ENCODE data around the gene ADGRL3.
"Not testable (repeated sequence)": the region's sequence is repeated elsewhere in the genome, so short reads cannot be mapped to it uniquely, and the experiment has no call there.

ADGRL3 gene

DNA sequence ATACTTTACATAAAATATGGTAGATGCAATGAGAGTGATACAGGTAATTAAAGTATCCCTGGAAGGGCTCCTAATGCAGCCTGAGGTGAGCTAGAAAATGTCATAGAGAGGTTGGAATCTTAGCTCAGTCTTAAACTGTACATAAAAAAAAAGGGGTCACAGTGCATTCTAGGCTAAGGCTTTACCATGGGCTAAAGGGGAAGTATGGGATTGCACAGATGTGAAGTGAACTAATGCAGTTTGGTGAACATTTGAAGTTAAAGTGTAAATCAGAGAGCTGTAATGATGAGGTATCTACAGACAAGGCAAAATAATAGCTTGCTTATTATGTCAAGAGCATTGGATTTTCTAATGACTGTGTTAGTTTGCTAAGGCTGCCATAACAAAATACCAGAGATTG, 405.9 kb downstream of the ADGRL3 start:
- no peaks in the 10 kb centered on the region for H3K36me3 ChIP-seq (ENCODE audit: control insufficient read depth, insufficient read depth, low read length)
- no peak overlapping the region for H3K27ac ChIP-seq (ENCODE audit: low read depth, low read length, severe bottlenecking)
- H3K4me1 ChIP-seq (ENCODE audit: control insufficient read depth, insufficient read depth, low read length, poor library complexity, severe bottlenecking): no peaks in the 10 kb centered on the region
- H3K4me3 ChIP-seq (ENCODE audit: extremely low read depth, insufficient read depth, low read length, poor library complexity, severe bottlenecking): no peak overlapping the region
- no peaks in the 10 kb centered on the region for H3K9me3 ChIP-seq (ENCODE audit: control insufficient read depth, low read length)

DNA sequence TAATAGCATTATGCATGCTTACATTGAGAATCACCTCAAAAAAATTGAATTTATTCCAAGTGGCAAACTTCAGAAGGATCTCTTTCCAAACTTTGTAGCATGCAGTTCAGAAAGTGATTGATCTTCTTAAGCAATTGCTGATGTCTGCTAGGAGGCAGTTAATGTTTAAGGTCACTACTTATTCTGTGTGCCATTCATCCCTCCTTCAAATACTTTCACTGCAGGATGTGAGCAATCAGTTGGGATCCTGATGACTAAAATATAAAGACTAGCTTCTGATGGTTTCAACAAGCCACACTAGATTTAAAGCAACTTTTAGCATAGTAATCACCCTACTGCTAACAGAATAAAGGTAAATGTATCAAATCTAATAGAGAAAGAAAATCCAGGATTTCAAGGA, 414.1 kb downstream of the ADGRL3 start:
- Histone ChIP-seq H3K27ac (ENCODE audit: low read depth, low read length, severe bottlenecking) (no peak overlapping the region), H3K36me3 (ENCODE audit: control insufficient read depth, insufficient read depth, low read length) (no peaks in the 10 kb centered on the region), H3K9me3 (ENCODE audit: control insufficient read depth, low read length) (no peaks in the 10 kb centered on the region), H3K4me1 (ENCODE audit: control insufficient read depth, insufficient read depth, low read length, poor library complexity, severe bottlenecking) (peaks cover 3% of the 10 kb centered on the region), H3K4me3 (ENCODE audit: extremely low read depth, insufficient read depth, low read length, poor library complexity, severe bottlenecking) (no peak overlapping the region)

DNA sequence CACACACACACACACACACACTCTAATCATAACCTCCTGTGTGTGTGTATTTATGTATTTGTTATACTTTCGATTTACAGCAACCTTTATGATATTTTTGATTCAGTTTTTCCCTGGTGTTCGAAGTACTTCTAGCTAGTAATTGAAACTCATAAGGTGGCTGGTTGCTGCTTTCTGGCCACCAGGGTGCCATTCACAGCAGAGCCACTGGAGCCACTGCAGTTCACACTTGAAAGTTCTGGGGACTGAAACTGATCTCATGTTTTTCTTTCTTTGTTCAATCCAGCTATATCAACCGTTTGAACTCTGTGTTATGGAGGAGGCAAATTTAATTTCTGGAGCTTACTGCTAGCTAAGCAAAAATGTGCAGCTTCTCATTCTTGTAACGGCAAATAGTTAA, 419.4 kb downstream of the ADGRL3 start:
- WGBS, 2 experiments (ENCODE audit: insufficient coverage in 2 of 2): 83 to 100% methylated on average over 1 to 2 of the region's 4 CpGs
- H3K4me3 ChIP-seq (ENCODE audit: extremely low read depth, insufficient read depth, low read length, poor library complexity, severe bottlenecking): no peak overlapping the region
- no peaks in the 10 kb centered on the region for H3K36me3 ChIP-seq (ENCODE audit: control insufficient read depth, insufficient read depth, low read length)
- no peak overlapping the region for H3K27ac ChIP-seq (ENCODE audit: low read depth, low read length, severe bottlenecking)
- peaks cover under 1% of the 10 kb centered on the region for H3K4me1 ChIP-seq (ENCODE audit: control insufficient read depth, insufficient read depth, low read length, poor library complexity, severe bottlenecking)
- no peaks in the 10 kb centered on the region for H3K9me3 ChIP-seq (ENCODE audit: control insufficient read depth, low read length)

DNA sequence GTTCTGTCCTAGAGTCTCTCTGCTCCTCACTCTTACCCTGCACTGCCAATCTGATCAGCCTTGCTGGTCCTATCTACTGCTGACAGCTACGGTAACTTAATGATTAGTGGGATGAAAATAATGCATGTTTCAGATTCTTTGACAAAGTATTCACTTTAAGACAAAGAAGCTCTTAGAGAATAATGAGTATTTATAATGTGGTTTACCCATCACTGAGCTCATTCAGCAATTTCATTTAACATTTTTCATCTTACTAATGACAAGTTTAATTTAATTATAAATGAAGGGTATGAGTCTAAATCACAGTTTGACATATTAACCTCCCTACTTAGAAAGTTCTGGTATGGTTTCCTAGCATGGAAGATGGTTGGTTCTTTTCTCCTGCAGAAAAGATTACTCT, 428.2 kb downstream of the ADGRL3 start:
- H3K27ac ChIP-seq (ENCODE audit: low read depth, low read length, severe bottlenecking): no peak overlapping the region
- WGBS, 2 experiments (ENCODE audit: insufficient coverage in 2 of 2): no CpG with 5 or more reads among the region's 1 CpG
- H3K9me3 ChIP-seq (ENCODE audit: control insufficient read depth, low read length): no peaks in the 10 kb centered on the region
- no peak overlapping the region for H3K4me3 ChIP-seq (ENCODE audit: extremely low read depth, insufficient read depth, low read length, poor library complexity, severe bottlenecking)
- no peaks in the 10 kb centered on the region for H3K4me1 ChIP-seq (ENCODE audit: control insufficient read depth, insufficient read depth, low read length, poor library complexity, severe bottlenecking)
- no peaks in the 10 kb centered on the region for H3K36me3 ChIP-seq (ENCODE audit: control insufficient read depth, insufficient read depth, low read length)

- H3K27ac ChIP-seq (ENCODE audit: low read depth, low read length, severe bottlenecking): no peak overlapping the region
- no peak overlapping the region for H3K4me3 ChIP-seq (ENCODE audit: extremely low read depth, insufficient read depth, low read length, poor library complexity, severe bottlenecking)
- H3K9me3 ChIP-seq (ENCODE audit: control insufficient read depth, low read length): no peaks in the 10 kb centered on the region
- no peaks in the 10 kb centered on the region for H3K4me1 ChIP-seq (ENCODE audit: control insufficient read depth, insufficient read depth, low read length, poor library complexity, severe bottlenecking)
- no peaks in the 10 kb centered on the region for H3K36me3 ChIP-seq (ENCODE audit: control insufficient read depth, insufficient read depth, low read length)
- WGBS, 2 experiments (ENCODE audit: insufficient coverage in 2 of 2): no CpG with 5 or more reads among the region's 1 CpG
Measured at GRCh38 chr4:61628727-61629126, 428.6 kb downstream of the ADGRL3 start.

GRCh38 chr4:61630548-61630947, 430.4 kb downstream of the ADGRL3 start:
- Histone ChIP-seq H3K4me3 (ENCODE audit: extremely low read depth, insufficient read depth, low read length, poor library complexity, severe bottlenecking) (no peak overlapping the region), H3K27ac (ENCODE audit: low read depth, low read length, severe bottlenecking) (no peak overlapping the region), H3K4me1 (ENCODE audit: control insufficient read depth, insufficient read depth, low read length, poor library complexity, severe bottlenecking) (no peaks in the 10 kb centered on the region), H3K9me3 (ENCODE audit: control insufficient read depth, low read length) (no peaks in the 10 kb centered on the region), H3K36me3 (ENCODE audit: control insufficient read depth, insufficient read depth, low read length) (no peaks in the 10 kb centered on the region)
- WGBS, 2 experiments (ENCODE audit: insufficient coverage in 2 of 2): 67% methylated on average over 1 of the region's 2 CpGs; no CpG with 5 or more reads in 1 of the 2 experiments

GRCh38 chr4:61638591-61638990, 438.5 kb downstream of the ADGRL3 start:
- no CpG with 5 or more reads among the region's 1 CpG for WGBS, 2 experiments (ENCODE audit: insufficient coverage in 2 of 2)

DNA sequence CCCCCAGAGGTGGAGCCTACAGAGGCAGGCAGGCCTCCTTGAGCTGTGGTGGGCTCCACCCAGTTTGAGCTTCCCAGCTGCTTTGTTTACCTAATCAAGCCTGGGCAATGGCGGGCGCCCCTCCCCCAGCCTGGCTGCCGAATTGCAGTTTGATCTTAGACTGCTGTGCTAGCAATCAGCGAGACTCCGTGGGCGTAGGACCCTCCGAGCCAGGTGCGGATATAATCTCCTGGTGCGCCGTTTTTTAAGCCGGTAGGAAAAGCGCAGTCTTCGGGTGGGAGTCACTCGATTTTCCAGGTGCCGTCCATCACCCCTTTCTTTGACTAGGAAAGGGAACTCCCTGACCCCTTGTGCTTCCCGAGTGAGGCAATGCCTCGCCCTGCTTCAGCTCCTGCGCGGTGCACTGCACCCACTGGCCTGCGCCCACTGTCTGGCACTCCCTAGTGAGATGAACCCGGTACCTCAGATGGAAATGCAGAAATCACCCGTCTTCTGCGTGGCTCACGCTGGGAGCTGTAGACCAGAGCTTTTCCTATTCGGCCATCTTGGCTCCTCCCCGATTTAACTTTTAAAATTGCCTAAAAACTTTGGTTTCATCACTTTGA, 446.7 kb downstream of the ADGRL3 start:
- H3K27ac ChIP-seq (ENCODE audit: low read depth, low read length, severe bottlenecking); H3K9me3 ChIP-seq (ENCODE audit: control insufficient read depth, low read length); H3K4me3 ChIP-seq (ENCODE audit: extremely low read depth, insufficient read depth, low read length, poor library complexity, severe bottlenecking); H3K4me1 ChIP-seq (ENCODE audit: control insufficient read depth, insufficient read depth, low read length, poor library complexity, severe bottlenecking); H3K36me3 ChIP-seq (ENCODE audit: control insufficient read depth, insufficient read depth, low read length): not testable (repeated sequence)
- 88% methylated on average over 24 of the region's 26 CpGs for WGBS, 2 experiments (ENCODE audit: insufficient coverage in 2 of 2)

More at GRCh38 chr4:61638591-61638990, 438.5 kb downstream of the ADGRL3 start:
- H3K4me3 ChIP-seq (ENCODE audit: extremely low read depth, insufficient read depth, low read length, poor library complexity, severe bottlenecking): no peak overlapping the region
- H3K36me3 ChIP-seq (ENCODE audit: control insufficient read depth, insufficient read depth, low read length): no peaks in the 10 kb centered on the region
- no peaks in the 10 kb centered on the region for H3K9me3 ChIP-seq (ENCODE audit: control insufficient read depth, low read length)
- H3K27ac ChIP-seq (ENCODE audit: low read depth, low read length, severe bottlenecking): no peak overlapping the region
- H3K4me1 ChIP-seq (ENCODE audit: control insufficient read depth, insufficient read depth, low read length, poor library complexity, severe bottlenecking): no peaks in the 10 kb centered on the region

DNA sequence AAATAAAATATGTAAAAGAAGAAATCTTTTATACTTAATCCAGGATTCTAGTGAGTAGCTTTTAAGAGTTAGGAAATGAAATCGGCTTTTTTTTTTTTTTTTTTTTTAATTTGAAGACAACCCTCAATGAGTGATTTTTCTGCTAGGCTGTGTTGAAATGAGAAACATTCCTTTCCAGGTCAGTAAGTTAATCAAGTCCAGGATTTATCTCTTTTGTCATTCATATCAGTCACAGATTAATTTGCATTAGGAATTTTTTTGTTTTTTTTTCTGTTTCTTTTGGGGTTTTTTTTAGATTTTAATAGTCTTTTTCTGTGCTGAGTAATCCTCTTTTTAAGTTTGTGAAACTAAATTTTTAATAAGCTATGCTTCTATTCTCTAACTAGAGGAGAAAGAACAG, 448.1 kb downstream of the ADGRL3 start:
- no peak overlapping the region for H3K27ac ChIP-seq (ENCODE audit: low read depth, low read length, severe bottlenecking)
- H3K9me3 ChIP-seq (ENCODE audit: control insufficient read depth, low read length): no peaks in the 10 kb centered on the region
- no CpG with 5 or more reads among the region's 1 CpG for WGBS, 2 experiments (ENCODE audit: insufficient coverage in 2 of 2)
- H3K36me3 ChIP-seq (ENCODE audit: control insufficient read depth, insufficient read depth, low read length): no peaks in the 10 kb centered on the region
- H3K4me1 ChIP-seq (ENCODE audit: control insufficient read depth, insufficient read depth, low read length, poor library complexity, severe bottlenecking): no peaks in the 10 kb centered on the region
- no peak overlapping the region for H3K4me3 ChIP-seq (ENCODE audit: extremely low read depth, insufficient read depth, low read length, poor library complexity, severe bottlenecking)

DNA sequence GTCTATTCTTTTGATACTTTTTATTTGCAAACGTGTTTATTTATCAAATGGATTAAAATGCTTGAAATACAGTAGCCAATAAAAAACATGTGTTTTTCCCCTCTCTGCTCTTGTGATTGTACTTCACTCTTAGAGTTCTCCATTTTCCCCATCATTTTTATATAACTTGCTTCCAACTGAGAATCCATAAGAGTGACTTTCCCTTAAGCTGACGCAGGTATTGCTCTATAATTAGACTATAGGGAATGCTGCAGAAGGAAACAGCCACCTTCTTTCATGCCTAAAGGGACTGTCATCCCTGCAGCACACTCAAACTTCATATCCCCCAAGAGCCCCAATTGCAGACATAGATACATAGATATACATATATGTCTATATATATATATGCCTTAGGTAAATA, 456.9 kb downstream of the ADGRL3 start:
- H3K36me3 ChIP-seq (ENCODE audit: control insufficient read depth, insufficient read depth, low read length): no peaks in the 10 kb centered on the region
- H3K9me3 ChIP-seq (ENCODE audit: control insufficient read depth, low read length): no peaks in the 10 kb centered on the region
- H3K4me3 ChIP-seq (ENCODE audit: extremely low read depth, insufficient read depth, low read length, poor library complexity, severe bottlenecking): no peak overlapping the region
- no peaks in the 10 kb centered on the region for H3K4me1 ChIP-seq (ENCODE audit: control insufficient read depth, insufficient read depth, low read length, poor library complexity, severe bottlenecking)
- H3K27ac ChIP-seq (ENCODE audit: low read depth, low read length, severe bottlenecking): no peak overlapping the region
- no CpG with 5 or more reads among the region's 2 CpGs for WGBS, 2 experiments (ENCODE audit: insufficient coverage in 2 of 2)

DNA sequence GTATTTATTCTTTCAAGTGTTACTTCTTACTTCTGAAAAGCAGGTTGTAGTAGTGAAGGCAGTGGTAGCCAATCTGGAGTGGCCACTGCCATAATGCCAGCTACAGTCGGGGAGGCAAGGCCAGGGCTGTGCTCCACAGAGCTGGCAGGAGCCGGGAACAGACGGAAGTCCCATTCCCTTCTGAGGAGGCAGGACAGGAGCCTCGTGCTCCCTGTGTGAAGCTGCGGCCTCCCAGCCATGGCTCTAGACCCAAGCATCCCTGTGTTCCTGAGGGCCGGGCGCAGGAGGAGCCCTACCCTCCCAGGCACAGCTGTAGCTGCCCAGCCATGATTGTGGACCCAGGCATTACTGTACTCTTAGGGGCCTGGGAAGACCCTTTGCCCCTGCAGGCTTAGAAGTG, 461.8 kb downstream of the ADGRL3 start:
- peaks cover 9% of the 10 kb centered on the region for H3K9me3 ChIP-seq (ENCODE audit: control insufficient read depth, low read length)
- WGBS, 2 experiments (ENCODE audit: insufficient coverage in 2 of 2): 89 to 91% methylated on average over 5 to 6 of the region's 7 CpGs

More for the DNA sequence above, 461.8 kb downstream of the ADGRL3 start:
- Histone ChIP-seq H3K36me3 (ENCODE audit: control insufficient read depth, insufficient read depth, low read length) (no peaks in the 10 kb centered on the region), H3K4me3 (ENCODE audit: extremely low read depth, insufficient read depth, low read length, poor library complexity, severe bottlenecking) (no peak overlapping the region), H3K4me1 (ENCODE audit: control insufficient read depth, insufficient read depth, low read length, poor library complexity, severe bottlenecking) (no peaks in the 10 kb centered on the region), H3K27ac (ENCODE audit: low read depth, low read length, severe bottlenecking) (no peak overlapping the region)
